HepG2 (cell line): ENCODE data around the gene TEKT5. TPM values are rescaled to one million over a fixed set of nuclear protein-coding genes. Genes with fewer than 3 reads are reported as not detected.

ENCODE experiments used
- KDM1A ChIP-seq: IDR thresholded peaks from 2 replicates; pipeline ENCODE4 v1.6.1; 2016; ENCODE audit warnings: missing compliant biosample characterization
- NFIC ChIP-seq: IDR thresholded peaks from 2 replicates; pipeline ENCODE4 v1.6.1; 2012; ENCODE audit warnings: mild to moderate bottlenecking, low read length, inconsistent platforms
- PHF20 ChIP-seq: sonication (generic); formaldehyde crosslinking; IDR thresholded peaks from 2 replicates; pipeline ENCODE4 v1.5.0; 2020; ENCODE audit warnings: mild to moderate bottlenecking, missing genetic modification reagents
- RFXAP ChIP-seq: sonication (generic); formaldehyde crosslinking; IDR thresholded peaks from 2 replicates; pipeline ENCODE4 v1.4.0; 2020; ENCODE audit warnings: missing genetic modification reagents, borderline replicate concordance
- SRSF1 ChIP-seq: fragments of 200-400 bp; formaldehyde crosslinking; optimal IDR thresholded peaks from 2 replicates; pipeline ENCODE3; 2017; ENCODE audit warnings: mild to moderate bottlenecking, low read depth, low read length, moderate library complexity
- SUZ12 ChIP-seq: fragments of 150-350 bp; IDR thresholded peaks from 2 replicates; pipeline ENCODE4 v1.6.1; 2014; ENCODE audit warnings: low read depth, low read length
- TEAD3 ChIP-seq: optimal IDR thresholded peaks from 2 replicates; pipeline ENCODE3; 2016; ENCODE audit warnings: borderline replicate concordance
- ZBTB8A ChIP-seq: sonication (generic); formaldehyde crosslinking; IDR thresholded peaks from 2 replicates; pipeline ENCODE4 v1.4.0; 2020; ENCODE audit warnings: mild to moderate bottlenecking, low read depth, missing genetic modification reagents, borderline replicate concordance
- ZNF225 ChIP-seq: sonication (generic); formaldehyde crosslinking; IDR thresholded peaks from 2 replicates; pipeline ENCODE4 v1.4.0; 2020; ENCODE audit warnings: mild to moderate bottlenecking, missing genetic modification reagents
- ZNF253 ChIP-seq: sonication (generic); formaldehyde crosslinking; IDR thresholded peaks from 2 replicates; pipeline ENCODE4 v1.8.0; 2022; ENCODE audit warnings: mild to moderate bottlenecking, missing genetic modification reagents, borderline replicate concordance
- ZNF615 ChIP-seq: sonication (generic); formaldehyde crosslinking; IDR thresholded peaks from 2 replicates; pipeline ENCODE4 v1.5.0; 2020; ENCODE audit warnings: mild to moderate bottlenecking, missing genetic modification reagents, borderline replicate concordance
- ZNF878 ChIP-seq: sonication (generic); formaldehyde crosslinking; IDR thresholded peaks from 2 replicates; pipeline ENCODE4 v1.8.1; 2023; ENCODE audit warnings: mild to moderate bottlenecking, missing genetic modification reagents, moderate library complexity
- polyA plus RNA-seq, 8 experiments: library from polyadenylated mRNA; depleted of rRNA in 3 of 8; stranded (reverse) in 7 of 8; unstranded in 1 of 8; fragments of >200 nt; fragmentation: Illumina TruSeq in 4 of 8; extraction: Trizol in 4 of 8; gene quantifications; 2 replicates each; pipeline versions ENCODE4 v1.2.1 to v1.2.3, GENCODE V29; 2011 to 2016; ENCODE audit warnings: low read depth in 4 of 8, missing spikeins in 1 of 8, mixed read lengths in 1 of 8; ENCODE audit not compliant: insufficient read depth in 1 of 8
- total RNA-seq, 5 experiments: library from RNA; depleted of rRNA; stranded (reverse); fragments of >200 nt; fragmentation: Illumina TruSeq; extraction: Trizol; gene quantifications; 2 replicates each; pipeline ENCODE4 v1.2.3, GENCODE V29; 2016; ENCODE audit warnings: low read depth in 1 of 5
- TF ChIP-seq, protein P1 (sequence below): sonication (generic); formaldehyde crosslinking; IDR thresholded peaks from 2 replicates; pipeline ENCODE4 v1.9.0; 2022; ENCODE audit warnings: missing genetic modification reagents, mild to moderate bottlenecking, borderline replicate concordance
- TF ChIP-seq, protein P2 (sequence below): sonication (generic); formaldehyde crosslinking; IDR thresholded peaks from 2 replicates; pipeline ENCODE4 v1.4.0; 2020; ENCODE audit warnings: mild to moderate bottlenecking, missing genetic modification reagents, borderline replicate concordance
- TF ChIP-seq, protein P3 (sequence below): sonication (generic); formaldehyde crosslinking; IDR thresholded peaks from 2 replicates; pipeline ENCODE4 v1.5.1; 2020; ENCODE audit warnings: mild to moderate bottlenecking, moderate library complexity, missing genetic modification reagents
- TF ChIP-seq, protein P4 (sequence below): sonication (generic); formaldehyde crosslinking; IDR thresholded peaks from 2 replicates; pipeline ENCODE4 v1.5.0; 2020; ENCODE audit warnings: missing genetic modification reagents
- TF ChIP-seq, protein P5 (sequence below): sonication (generic); formaldehyde crosslinking; IDR thresholded peaks from 2 replicates; pipeline ENCODE4 v1.5.1; 2020; ENCODE audit warnings: mild to moderate bottlenecking, missing genetic modification reagents, borderline replicate concordance

The TEKT5 gene
- total and polyA plus RNA-seq, 2 of the 13 experiments (the other 11 are each of a cell fraction or from before 2014, with no cell fraction given), result 0.16 TPM; not detected in 1

DNA sequence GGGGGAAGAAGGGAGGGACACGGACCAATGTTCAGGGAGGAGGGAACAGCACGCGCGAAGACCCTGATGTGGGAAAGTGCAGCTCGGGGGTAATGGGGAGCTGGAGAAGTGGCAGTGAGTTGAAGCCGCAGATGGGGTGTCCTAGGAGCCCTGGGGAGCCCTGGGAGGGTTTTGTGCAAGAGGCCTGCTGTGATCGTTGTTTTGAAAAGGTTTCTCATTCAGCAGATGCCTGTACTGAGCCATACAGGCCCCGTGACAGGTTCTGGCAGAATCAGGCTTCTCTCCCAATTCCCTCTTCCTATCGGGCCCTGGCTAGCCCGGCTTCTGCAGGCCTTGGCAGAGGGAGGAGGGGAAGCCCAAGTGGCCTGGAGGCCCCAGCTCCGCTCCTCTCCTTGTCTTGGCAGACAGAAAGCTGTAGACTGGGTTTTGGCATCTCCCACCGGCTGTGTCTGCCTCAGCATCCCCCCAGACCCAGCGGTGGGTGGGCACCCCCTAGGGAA lies 76.0 kb downstream of the TEKT5 start (continued):
- TF ChIP-seq, protein P1, sequence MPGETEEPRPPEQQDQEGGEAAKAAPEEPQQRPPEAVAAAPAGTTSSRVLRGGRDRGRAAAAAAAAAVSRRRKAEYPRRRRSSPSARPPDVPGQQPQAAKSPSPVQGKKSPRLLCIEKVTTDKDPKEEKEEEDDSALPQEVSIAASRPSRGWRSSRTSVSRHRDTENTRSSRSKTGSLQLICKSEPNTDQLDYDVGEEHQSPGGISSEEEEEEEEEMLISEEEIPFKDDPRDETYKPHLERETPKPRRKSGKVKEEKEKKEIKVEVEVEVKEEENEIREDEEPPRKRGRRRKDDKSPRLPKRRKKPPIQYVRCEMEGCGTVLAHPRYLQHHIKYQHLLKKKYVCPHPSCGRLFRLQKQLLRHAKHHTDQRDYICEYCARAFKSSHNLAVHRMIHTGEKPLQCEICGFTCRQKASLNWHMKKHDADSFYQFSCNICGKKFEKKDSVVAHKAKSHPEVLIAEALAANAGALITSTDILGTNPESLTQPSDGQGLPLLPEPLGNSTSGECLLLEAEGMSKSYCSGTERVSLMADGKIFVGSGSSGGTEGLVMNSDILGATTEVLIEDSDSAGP (CRISPR knock-in tag), result peak; percentile 38; the same call in 1 of the 2 replicates
- no peak for TF ChIP-seq ZBTB8A (CRISPR knock-in tag)
- TF ChIP-seq, protein P2, sequence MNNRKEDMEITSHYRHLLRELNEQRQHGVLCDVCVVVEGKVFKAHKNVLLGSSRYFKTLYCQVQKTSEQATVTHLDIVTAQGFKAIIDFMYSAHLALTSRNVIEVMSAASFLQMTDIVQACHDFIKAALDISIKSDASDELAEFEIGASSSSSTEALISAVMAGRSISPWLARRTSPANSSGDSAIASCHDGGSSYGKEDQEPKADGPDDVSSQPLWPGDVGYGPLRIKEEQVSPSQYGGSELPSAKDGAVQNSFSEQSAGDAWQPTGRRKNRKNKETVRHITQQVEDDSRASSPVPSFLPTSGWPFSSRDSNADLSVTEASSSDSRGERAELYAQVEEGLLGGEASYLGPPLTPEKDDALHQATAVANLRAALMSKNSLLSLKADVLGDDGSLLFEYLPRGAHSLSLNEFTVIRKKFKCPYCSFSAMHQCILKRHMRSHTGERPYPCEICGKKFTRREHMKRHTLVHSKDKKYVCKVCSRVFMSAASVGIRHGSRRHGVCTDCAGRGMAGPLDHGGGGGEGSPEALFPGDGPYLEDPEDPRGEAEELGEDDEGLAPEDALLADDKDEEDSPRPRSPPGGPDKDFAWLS (CRISPR knock-in tag), result no peak
- 0 out of 2 replicates have a peak, but pooled peaks have one; percentile 61 for TF ChIP-seq ZNF253 (CRISPR knock-in tag)
- TF ChIP-seq TEAD3 (CRISPR knock-in tag), result no peak
- no peak for TF ChIP-seq SRSF1
- TF ChIP-seq KDM1A (CRISPR knock-in tag), result no peak
- no peak for TF ChIP-seq ZNF878 (CRISPR knock-in tag)
- TF ChIP-seq, protein P3, sequence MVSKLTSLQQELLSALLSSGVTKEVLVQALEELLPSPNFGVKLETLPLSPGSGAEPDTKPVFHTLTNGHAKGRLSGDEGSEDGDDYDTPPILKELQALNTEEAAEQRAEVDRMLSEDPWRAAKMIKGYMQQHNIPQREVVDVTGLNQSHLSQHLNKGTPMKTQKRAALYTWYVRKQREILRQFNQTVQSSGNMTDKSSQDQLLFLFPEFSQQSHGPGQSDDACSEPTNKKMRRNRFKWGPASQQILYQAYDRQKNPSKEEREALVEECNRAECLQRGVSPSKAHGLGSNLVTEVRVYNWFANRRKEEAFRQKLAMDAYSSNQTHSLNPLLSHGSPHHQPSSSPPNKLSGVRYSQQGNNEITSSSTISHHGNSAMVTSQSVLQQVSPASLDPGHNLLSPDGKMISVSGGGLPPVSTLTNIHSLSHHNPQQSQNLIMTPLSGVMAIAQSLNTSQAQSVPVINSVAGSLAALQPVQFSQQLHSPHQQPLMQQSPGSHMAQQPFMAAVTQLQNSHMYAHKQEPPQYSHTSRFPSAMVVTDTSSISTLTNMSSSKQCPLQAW, result no peak
- TF ChIP-seq, protein P4, sequence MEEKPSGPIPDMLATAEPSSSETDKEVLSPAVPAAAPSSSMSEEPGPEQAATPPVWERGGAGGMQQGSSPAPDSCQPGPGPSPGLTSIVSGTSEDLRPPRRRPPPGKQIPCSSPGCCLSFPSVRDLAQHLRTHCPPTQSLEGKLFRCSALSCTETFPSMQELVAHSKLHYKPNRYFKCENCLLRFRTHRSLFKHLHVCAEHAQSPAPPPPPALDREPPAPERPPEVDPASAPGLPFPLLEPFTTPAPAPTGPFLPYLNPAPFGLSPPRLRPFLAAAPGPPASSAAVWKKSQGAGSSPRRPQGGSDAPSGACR (CRISPR knock-in tag), result no peak
- peak; percentile 83; the same call in 1 of the 2 replicates for TF ChIP-seq ZNF225 (CRISPR knock-in tag)
- no peak for TF ChIP-seq ZNF615 (CRISPR knock-in tag)
- TF ChIP-seq SUZ12, result no peak
- TF ChIP-seq NFIC, result no peak
- TF ChIP-seq, protein P5, sequence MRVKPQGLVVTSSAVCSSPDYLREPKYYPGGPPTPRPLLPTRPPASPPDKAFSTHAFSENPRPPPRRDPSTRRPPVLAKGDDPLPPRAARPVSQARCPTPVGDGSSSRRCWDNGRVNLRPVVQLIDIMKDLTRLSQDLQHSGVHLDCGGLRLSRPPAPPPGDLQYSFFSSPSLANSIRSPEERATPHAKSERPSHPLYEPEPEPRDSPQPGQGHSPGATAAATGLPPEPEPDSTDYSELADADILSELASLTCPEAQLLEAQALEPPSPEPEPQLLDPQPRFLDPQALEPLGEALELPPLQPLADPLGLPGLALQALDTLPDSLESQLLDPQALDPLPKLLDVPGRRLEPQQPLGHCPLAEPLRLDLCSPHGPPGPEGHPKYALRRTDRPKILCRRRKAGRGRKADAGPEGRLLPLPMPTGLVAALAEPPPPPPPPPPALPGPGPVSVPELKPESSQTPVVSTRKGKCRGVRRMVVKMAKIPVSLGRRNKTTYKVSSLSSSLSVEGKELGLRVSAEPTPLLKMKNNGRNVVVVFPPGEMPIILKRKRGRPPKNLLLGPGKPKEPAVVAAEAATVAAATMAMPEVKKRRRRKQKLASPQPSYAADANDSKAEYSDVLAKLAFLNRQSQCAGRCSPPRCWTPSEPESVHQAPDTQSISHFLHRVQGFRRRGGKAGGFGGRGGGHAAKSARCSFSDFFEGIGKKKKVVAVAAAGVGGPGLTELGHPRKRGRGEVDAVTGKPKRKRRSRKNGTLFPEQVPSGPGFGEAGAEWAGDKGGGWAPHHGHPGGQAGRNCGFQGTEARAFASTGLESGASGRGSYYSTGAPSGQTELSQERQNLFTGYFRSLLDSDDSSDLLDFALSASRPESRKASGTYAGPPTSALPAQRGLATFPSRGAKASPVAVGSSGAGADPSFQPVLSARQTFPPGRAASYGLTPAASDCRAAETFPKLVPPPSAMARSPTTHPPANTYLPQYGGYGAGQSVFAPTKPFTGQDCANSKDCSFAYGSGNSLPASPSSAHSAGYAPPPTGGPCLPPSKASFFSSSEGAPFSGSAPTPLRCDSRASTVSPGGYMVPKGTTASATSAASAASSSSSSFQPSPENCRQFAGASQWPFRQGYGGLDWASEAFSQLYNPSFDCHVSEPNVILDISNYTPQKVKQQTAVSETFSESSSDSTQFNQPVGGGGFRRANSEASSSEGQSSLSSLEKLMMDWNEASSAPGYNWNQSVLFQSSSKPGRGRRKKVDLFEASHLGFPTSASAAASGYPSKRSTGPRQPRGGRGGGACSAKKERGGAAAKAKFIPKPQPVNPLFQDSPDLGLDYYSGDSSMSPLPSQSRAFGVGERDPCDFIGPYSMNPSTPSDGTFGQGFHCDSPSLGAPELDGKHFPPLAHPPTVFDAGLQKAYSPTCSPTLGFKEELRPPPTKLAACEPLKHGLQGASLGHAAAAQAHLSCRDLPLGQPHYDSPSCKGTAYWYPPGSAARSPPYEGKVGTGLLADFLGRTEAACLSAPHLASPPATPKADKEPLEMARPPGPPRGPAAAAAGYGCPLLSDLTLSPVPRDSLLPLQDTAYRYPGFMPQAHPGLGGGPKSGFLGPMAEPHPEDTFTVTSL (CRISPR knock-in tag), result 0 out of 2 replicates have a peak, but pooled peaks have one; percentile 22
- no peak for TF ChIP-seq RFXAP (CRISPR knock-in tag)
- TF ChIP-seq PHF20 (CRISPR knock-in tag), result no peak
